Colon (tissue), 2 donors: ENCODE measurements around the gene C22orf39.

Experiments used
- FAIRE-seq: peaks from 2 replicates; lab custom pipeline; 2012; peaks lifted over from hg19 to GRCh38; lab: Jason Lieb, UNC
- donor health status: control.
- donor health status: control.

C22orf39 gene

DNA sequence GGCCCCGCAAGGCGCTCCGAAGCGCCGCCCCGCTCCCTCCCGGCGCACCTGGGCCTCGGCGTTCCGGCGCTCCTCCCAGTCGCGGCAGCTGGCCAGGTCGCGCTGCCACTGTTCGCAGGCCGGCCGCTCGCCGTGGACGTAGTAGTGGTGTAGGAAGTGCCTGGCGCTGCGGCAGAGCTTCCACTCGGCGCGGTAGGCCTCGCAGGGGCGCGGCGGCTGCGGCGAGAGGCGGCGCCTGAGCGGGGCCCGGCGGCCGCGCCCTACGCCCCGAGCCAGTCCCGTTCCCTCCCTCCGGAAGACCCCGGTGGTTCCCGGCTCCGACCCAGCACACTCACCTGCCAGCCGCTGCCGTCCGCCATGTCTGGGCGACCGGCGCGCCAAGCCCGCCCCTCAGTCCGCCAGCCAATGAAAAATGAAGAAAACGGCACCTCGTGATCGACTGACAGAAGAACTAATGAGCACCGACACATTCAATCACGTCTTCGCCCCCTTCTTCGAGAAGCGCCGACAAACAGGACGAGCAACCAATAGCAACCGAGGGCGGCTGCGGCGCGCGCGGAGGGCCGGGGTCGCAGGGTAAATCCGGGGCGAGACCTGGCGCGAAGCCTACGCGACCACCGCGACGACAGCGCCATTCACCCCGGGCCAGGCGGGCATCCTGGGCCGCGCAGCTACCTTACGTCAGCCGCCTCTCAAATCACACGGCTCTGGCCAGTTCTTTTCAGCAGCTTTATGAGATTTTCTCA lies at the start of gene C22orf39:
C22orf39 (minus strand) TSS at position 382 of the 746 bp plus-strand sequence; CDS start at position 359, 23 bp downstream.
- FAIRE-seq, result no peak

GRCh38 chr22:19497245-19497644 lies 49.7 kb upstream of the C22orf39 start:
- FAIRE-seq, result no peak

GRCh38 chr22:19496324-19496630 lies 48.8 kb upstream of the C22orf39 start:
- no peak for FAIRE-seq

DNA sequence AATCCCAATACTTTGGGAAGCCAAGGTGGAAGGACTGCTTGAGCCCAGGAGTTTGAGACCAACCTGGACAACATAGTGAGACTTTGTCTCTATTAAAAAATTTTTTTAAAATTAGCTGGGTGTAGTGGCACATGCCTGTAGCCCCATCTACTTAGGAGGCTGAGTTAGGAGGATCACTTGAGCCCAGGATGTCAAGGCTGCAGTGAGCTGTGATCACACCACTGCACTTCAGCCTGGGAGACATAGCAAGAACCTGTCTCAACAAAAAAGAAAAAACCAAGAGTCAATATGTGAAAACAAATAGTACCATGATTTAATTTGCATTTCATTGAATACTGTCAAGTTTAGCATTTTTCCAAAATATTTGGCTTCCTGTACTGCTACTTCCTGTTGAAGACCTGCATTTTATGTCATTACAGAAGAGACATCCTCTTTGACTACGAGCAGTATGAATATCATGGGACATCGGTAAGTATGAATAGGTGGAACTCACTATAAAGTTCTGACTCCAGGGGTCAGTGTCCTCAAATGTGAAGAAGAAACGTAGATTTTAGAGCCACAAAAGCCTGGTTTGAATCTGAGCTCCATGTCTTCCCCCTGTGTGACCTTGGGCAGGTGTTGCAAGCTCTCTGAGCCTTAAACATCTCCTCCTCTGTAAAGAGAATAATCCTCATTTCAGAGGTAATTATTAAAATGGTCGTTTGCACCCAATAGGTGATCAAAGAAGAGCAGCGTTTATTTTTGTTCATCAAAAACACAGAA lies 48.2 kb upstream of the C22orf39 start:
- no peak for FAIRE-seq

DNA sequence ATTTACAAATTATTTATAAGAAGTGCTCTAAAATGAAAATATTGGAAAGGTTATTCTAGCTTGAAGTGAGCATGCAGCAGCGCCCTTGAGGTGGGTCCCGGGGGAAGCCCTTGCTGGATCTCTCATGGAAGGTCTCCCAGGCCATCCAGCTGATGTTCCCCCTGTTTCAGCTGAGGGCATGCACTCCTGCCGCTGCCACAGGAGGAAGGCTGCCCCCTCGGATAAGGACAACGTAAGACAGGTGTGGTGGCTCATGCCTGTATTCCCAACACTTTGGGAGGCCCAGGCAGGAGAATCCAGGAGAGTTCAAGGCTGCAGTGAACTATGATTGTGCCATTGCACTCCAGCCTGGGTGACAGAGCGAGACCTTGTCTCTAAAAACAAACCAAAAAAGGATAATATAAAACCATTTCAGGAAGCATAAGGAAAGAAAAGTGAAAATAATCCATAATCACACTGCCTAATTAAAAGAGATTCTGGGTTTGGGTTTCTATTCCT lies 47.2 kb upstream of the C22orf39 start:
- FAIRE-seq, result no peak

- FAIRE-seq, result no peak
Observed at GRCh38 chr22:19494001-19494560, 46.6 kb upstream of the C22orf39 start.

- FAIRE-seq, result no peak
Observed at GRCh38 chr22:19492504-19493174, 45.1 kb upstream of the C22orf39 start.

GRCh38 chr22:19490628-19491230 lies 43.2 kb upstream of the C22orf39 start:
- FAIRE-seq, result no peak

- FAIRE-seq, result no peak
Observed at GRCh38 chr22:19488884-19489843, 41.7 kb upstream of the C22orf39 start.

- no peak for FAIRE-seq
Observed at GRCh38 chr22:19488285-19488684, 40.8 kb upstream of the C22orf39 start.

DNA sequence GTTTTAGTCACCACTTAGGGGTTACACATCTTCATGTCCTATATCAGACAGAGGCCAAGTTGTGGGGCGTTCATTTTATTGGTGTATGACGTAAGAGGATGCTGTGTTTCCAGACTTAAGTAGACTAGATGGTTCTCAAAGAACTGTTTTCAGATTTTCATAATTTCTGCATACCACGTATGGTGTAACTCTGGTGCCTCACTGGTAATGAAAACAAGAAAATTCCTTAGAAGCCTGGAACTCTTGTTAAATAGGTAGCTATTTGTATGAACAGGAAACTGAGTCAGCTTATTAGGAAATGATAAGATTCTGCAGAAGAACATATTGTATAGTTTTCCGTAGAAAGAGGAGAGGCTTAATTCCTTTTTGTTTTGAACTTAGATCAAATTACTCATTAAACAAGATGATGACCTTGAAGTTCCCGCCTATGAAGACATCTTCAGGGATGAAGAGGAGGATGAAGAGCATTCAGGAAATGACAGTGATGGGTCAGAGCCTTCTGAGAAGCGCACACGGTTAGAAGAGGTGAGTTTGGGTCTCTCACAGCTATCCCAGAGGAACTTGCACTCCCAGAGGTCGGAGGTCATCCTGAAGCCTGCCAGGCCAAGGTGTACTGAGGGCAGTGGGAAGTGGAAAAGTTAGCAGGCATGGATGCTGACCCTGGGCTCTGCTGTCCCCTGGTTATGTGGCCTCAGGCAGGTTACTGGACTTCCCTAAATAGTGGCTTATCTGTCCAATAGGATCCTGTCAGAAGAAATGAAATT lies 36.2 kb upstream of the C22orf39 start:
- no peak for FAIRE-seq

GRCh38 chr22:19482297-19482696 lies 34.8 kb upstream of the C22orf39 start:
- FAIRE-seq, result no peak

DNA sequence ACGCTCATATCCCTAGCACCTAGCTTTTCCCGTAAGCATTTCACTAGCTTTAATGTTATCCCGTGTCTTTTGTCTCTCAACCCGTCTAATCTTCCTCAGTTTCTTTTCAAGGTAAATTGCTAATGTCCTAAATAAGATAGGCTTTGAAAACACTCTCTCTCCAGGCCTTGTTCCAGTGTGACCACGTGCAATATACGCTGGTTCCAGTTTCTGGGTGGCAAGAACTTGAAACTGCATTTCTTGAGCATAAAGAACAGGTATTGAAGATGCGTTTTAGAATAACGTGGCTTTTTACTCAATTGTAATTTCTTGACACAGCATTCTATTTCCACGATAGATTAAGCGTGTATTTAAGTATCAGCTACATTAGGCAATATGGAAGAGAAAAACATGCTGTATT lies 33.3 kb upstream of the C22orf39 start:
- FAIRE-seq, result no peak

- FAIRE-seq, result no peak
Observed at GRCh38 chr22:19480173-19480568, 32.7 kb upstream of the C22orf39 start.

- FAIRE-seq, result peak; percentile 75
Observed at GRCh38 chr22:19479355-19480172, 32.1 kb upstream of the C22orf39 start, which contains the start of gene CDC45. TSS of gene CDC45 (plus strand) at chr22:19479920. CDS start at chr22:19479969, 49 bp downstream.

GRCh38 chr22:19478901-19479354 lies 31.4 kb upstream of the C22orf39 start, which contains the start of gene UFD1:
TSS of gene UFD1 (minus strand) at chr22:19479193. CDS start at chr22:19479085, 108 bp downstream.
- no peak for FAIRE-seq

- FAIRE-seq, result no peak
Observed at GRCh38 chr22:19478045-19478900, 30.8 kb upstream of the C22orf39 start.
